ENCODE results near the gene EYA2. TPM values are rescaled to one million over a fixed set of nuclear protein-coding genes. Genes with fewer than 3 reads are reported as not detected.
A peak's percentile ranks its signal among the peaks of the same experiment; 100 is the strongest.

The EYA2 gene
- total RNA-seq, 2 experiments from 2014 or later: not detected

DNA sequence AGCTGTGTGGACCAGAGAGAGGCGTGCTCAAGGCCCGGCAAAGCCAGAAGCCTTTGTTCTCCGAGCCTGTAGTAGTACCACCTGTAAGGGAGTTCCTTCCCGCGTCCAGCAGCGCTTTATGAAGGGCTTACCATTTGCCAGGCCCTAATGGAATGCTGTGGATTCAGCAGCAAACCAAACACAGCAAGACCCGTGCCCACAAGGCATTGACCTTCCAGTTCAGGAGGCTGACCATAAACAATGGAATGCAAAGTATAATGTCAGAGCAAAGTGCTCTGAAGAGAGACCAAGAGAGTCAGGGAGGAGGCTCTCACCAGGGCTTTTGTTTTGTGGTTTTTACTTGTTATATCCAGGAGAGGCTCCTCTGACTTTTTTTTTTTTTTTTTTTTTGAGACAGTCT lies 252.0 kb downstream of the EYA2 start:
- Mint-ChIP-seq H3K27me3 (ENCODE audit: low read depth) (peaks cover 2% of the 10 kb centered on the region), H3K27ac (no peak overlapping the region), H3K9me3 (ENCODE audit: insufficient read depth) (no peaks in the 10 kb centered on the region), H3K4me3 (no peak overlapping the region), H3K4me1 (ENCODE audit: low read depth) (peaks cover 3% of the 10 kb centered on the region), H3K36me3 (ENCODE audit: low read depth) (no peaks in the 10 kb centered on the region)
- CTCF ChIA-PET: no interaction called here
- POLR2A ChIA-PET: no interaction called here
- DNase-seq (no peak), ATAC-seq (no peak)

DNA sequence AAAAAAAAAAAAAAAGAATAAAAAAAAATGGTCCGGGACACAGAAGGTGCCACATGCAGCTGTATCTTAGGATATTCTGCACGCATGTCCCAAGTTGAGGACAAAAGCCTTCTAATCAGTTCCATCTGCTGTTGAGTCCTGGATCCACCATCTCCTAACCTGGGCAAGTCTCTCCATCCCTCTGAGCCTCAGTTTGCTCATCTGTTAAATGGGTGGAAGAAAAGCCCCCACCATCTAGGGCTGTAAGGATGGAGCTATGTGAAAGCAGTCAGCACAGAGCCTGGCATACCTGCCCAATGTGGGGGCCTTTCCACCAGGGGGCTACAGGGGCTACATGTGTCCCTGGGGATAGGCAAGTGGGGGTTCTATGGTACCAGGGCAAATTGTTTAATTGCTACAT lies 253.4 kb downstream of the EYA2 start:
- no peak overlapping the region for H3K4me3 Mint-ChIP-seq
- H3K27ac Mint-ChIP-seq: no peak overlapping the region
- no peaks in the 10 kb centered on the region for H3K9me3 Mint-ChIP-seq (ENCODE audit: insufficient read depth)
- peaks cover 3% of the 10 kb centered on the region for H3K4me1 Mint-ChIP-seq (ENCODE audit: low read depth)
- no peak for DNase-seq
- H3K27me3 Mint-ChIP-seq (ENCODE audit: low read depth): peaks cover 2% of the 10 kb centered on the region
- ChIA-PET CTCF (no interaction called here), POLR2A (no interaction called here)
- ATAC-seq: no peak
- H3K36me3 Mint-ChIP-seq (ENCODE audit: low read depth): no peaks in the 10 kb centered on the region

DNA sequence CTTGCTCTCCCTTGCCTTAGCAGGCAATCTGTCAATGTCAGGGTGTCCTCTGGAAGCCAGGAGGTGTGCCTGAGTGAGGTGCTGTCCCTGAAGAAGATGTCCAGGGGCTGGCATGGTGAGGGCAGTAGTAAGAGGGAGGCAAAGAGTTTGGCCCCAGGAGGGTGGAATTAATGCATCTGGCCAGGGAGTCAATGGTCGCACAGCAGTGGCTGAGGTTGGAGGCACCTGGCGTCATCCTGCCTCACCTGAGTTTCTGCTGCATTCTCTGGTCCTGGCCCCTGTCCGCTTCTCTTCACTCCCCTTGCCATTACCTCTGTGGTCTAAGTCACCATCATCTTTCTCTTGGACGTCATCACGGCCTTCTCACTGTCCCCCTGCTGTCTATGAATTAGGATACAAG lies 255.3 kb downstream of the EYA2 start:
- no peak for DNase-seq
- CTCF ChIA-PET: interaction anchor here (0.7 kb wide), 1 partner anchor 31 kb away, joined by 3 read pairs; no protein-coding TSS in a partner anchor
- POLR2A ChIA-PET: interaction anchor here (0.6 kb wide), 1 partner anchor 13 kb away, joined by 3 read pairs; no protein-coding TSS in a partner anchor
- ATAC-seq: no peak
- Mint-ChIP-seq H3K36me3 (ENCODE audit: low read depth) (no peaks in the 10 kb centered on the region), H3K4me3 (no peak overlapping the region), H3K4me1 (ENCODE audit: low read depth) (peaks cover 3% of the 10 kb centered on the region), H3K27me3 (ENCODE audit: low read depth) (no peaks in the 10 kb centered on the region), H3K9me3 (ENCODE audit: insufficient read depth) (no peaks in the 10 kb centered on the region), H3K27ac (no peak overlapping the region)

DNA sequence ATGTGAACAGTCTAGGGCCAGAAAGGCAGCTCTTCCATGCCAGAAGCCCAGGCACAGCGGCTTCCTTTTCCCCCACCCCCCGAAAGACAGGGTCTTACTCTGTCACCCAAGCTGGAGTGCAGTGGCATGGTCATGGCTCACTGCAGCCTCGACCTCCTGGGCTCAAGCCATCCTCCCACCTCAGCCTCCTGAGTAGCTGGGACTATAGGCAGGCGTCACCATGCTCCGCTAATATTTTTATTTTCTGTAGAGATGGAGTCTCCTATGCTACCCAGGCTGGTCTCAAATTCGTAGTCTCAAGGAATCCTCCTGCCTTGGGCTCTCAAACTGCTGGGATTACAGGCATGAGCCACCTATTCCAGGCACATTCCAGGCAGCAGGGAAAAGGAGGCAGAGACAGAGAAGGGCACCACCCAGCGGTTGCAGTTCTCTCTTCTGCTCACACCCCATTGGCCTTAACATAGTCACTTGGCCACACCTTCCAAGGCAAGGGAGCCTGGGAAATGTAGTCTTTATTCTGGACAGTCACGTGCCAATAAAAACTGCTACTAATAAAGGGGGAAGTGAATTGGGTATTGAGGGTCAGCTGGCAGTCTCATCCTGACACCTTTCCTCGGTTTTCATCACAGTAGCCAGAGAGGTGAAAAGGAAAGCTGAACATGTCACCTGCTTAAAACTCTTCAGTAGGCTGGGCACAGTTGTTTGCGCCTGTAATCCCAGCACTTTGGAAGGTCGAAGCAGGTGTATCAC lies 255.9 kb downstream of the EYA2 start:
- POLR2A ChIA-PET: interaction anchor here (0.6 kb wide), 1 partner anchor 14 kb away, joined by 3 read pairs; no protein-coding TSS in a partner anchor
- H3K27ac Mint-ChIP-seq: no peak overlapping the region
- ATAC-seq (peak; percentile 60), DNase-seq (peak; percentile 30)
- CTCF ChIA-PET: interaction anchor here (0.7 kb wide), 1 partner anchor 30 kb away, joined by 3 read pairs; no protein-coding TSS in a partner anchor
- no peaks in the 10 kb centered on the region for H3K36me3 Mint-ChIP-seq (ENCODE audit: low read depth)
- no peaks in the 10 kb centered on the region for H3K27me3 Mint-ChIP-seq (ENCODE audit: low read depth)
- H3K9me3 Mint-ChIP-seq (ENCODE audit: insufficient read depth): no peaks in the 10 kb centered on the region
- H3K4me3 Mint-ChIP-seq: no peak overlapping the region
- peaks cover 3% of the 10 kb centered on the region for H3K4me1 Mint-ChIP-seq (ENCODE audit: low read depth)

DNA sequence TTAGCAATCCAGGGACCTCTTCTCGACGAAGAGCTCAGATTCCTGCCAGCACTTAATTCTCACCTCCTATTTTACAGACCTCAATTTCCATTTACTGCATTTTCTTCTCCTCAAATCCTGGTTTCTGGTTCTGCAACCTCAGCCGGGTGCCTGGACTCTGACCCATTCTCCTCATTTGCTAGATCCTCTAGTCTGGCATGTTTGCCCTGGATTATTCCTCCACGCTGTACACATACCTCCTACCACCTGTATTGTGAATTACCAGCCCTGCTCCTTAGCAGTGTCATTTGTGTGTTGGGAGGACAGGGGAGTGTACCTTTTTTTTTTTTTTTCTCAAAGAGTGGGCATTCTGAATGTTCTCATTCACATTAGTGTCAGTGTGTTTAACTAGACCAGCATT lies 257.4 kb downstream of the EYA2 start:
- Mint-ChIP-seq H3K4me1 (ENCODE audit: low read depth) (peaks cover 3% of the 10 kb centered on the region), H3K4me3 (no peak overlapping the region), H3K9me3 (ENCODE audit: insufficient read depth) (no peaks in the 10 kb centered on the region), H3K27me3 (ENCODE audit: low read depth) (no peaks in the 10 kb centered on the region), H3K36me3 (ENCODE audit: low read depth) (no peaks in the 10 kb centered on the region), H3K27ac (no peak overlapping the region)
- ATAC-seq (no peak), DNase-seq (no peak)
- ChIA-PET POLR2A (no interaction called here), CTCF (no interaction called here)

DNA sequence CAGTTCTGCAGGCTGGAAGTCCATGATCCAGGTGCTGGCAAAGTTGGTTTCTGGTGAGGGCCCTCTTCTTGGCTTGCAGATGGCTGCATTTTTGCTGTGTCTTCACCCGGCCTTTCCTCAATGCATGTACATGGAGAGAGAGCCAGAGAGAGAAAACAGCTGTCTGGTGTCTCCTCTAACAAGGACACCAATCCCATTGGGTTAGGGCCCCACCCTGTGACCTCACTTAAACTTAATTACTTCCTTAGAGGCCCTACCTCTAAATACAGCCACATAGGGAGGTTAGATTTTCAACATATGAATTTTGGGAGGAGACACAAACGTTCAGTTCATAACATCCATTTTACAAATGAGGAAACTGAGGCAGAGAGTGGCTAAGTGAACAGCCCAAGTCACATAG lies 259.4 kb downstream of the EYA2 start:
- DNase-seq (no peak), ATAC-seq (no peak)
- Mint-ChIP-seq H3K9me3 (ENCODE audit: insufficient read depth) (no peaks in the 10 kb centered on the region), H3K4me1 (ENCODE audit: low read depth) (no peaks in the 10 kb centered on the region), H3K27me3 (ENCODE audit: low read depth) (peaks cover 8% of the 10 kb centered on the region), H3K27ac (no peak overlapping the region), H3K36me3 (ENCODE audit: low read depth) (no peaks in the 10 kb centered on the region), H3K4me3 (no peak overlapping the region)
- ChIA-PET POLR2A (no interaction called here), CTCF (no interaction called here)

DNA sequence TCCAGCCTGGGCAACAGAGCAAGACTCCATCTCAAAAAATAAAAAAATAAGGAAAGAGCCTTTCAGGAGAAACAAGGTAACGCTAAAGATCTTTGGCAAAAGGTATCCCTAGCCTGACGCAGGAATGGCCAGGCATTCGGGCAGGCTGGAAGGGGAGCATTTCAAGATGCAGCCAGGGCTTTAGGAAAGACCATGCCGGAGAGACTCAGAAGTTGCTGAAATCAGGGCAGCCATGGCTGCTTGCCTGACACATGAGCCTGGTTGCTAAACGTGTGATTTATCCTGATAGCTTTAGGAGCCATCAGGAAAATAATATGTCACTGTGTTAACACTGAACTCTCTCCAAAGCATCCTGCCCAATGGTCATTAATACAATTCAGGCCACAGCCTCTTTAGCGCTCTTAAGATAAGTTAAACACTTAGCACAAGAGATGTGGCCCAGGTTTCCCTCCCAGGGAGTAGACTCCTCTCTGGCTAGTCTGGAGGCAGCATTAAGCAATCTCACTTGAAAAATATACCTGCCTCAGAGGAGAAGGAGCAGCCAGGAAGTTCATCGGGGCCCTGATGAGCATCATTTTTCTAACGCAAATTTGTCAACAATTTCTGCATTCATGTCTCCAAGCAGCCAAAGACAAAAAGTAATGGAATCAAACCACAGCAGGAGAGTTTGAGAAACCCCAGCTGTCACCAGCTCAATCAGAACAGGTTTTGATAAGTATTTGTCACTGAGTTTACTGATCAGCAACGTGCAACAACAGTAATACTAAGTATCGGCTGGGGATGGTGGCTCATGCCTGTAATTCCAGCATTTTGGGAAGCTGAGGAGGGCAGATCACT lies 261.9 kb downstream of the EYA2 start:
- DNase-seq (no peak), ATAC-seq (no peak)
- POLR2A ChIA-PET: no interaction called here
- Mint-ChIP-seq H3K27me3 (ENCODE audit: low read depth) (peaks cover 8% of the 10 kb centered on the region), H3K9me3 (ENCODE audit: insufficient read depth) (no peaks in the 10 kb centered on the region), H3K4me1 (ENCODE audit: low read depth) (no peaks in the 10 kb centered on the region), H3K36me3 (ENCODE audit: low read depth) (no peaks in the 10 kb centered on the region), H3K4me3 (no peak overlapping the region), H3K27ac (no peak overlapping the region)
- CTCF ChIA-PET: no interaction called here

DNA sequence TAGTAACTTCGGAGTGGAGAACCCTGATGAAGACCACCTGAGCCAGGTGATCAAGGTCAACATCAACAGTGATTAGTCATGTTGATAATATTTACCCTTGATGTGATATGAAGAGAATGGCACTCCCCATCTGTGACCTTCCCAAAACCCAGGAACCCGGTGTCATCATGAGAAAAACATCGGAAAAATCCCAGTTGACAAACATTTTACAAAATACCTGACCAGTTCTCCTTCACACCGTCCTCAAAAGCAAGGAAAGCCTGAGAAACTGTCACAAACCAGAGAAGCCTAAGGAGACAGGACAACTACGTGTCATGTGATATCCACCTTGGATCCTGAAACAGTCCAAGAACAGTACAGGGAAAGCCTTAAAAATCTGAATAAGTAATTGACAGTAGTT lies 264.5 kb downstream of the EYA2 start:
- H3K36me3 Mint-ChIP-seq (ENCODE audit: low read depth): no peaks in the 10 kb centered on the region
- ChIA-PET POLR2A (no interaction called here), CTCF (no interaction called here)
- peaks cover 8% of the 10 kb centered on the region for H3K27me3 Mint-ChIP-seq (ENCODE audit: low read depth)
- H3K4me1 Mint-ChIP-seq (ENCODE audit: low read depth): no peaks in the 10 kb centered on the region
- H3K27ac Mint-ChIP-seq: no peak overlapping the region
- no peak overlapping the region for H3K4me3 Mint-ChIP-seq
- DNase-seq (no peak), ATAC-seq (no peak)
- H3K9me3 Mint-ChIP-seq (ENCODE audit: insufficient read depth): no peaks in the 10 kb centered on the region

DNA sequence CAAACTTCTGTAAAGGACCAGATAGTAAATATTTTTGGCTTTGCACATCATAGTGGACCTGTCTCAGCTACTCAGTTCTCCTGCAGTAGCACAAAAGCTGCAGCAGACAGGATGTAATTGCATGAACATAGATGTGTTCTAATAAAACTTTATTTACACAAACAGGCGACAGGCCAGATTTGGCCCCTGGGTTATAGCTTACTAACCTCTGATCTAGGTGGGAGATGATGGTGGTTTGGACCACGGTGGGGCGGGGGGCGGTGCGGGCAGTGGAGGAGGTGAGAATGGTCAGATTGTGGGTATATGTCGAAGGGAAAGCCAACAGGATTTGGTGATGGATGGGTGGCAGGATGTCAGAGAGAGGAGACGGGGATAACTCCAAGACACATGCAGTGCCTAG lies 265.6 kb downstream of the EYA2 start:
- POLR2A ChIA-PET: interaction anchor here (0.9 kb wide), 1 partner anchor 20 kb away, joined by 3 read pairs; no protein-coding TSS in a partner anchor
- CTCF ChIA-PET: no interaction called here
- H3K36me3 Mint-ChIP-seq (ENCODE audit: low read depth): no peaks in the 10 kb centered on the region

DNA sequence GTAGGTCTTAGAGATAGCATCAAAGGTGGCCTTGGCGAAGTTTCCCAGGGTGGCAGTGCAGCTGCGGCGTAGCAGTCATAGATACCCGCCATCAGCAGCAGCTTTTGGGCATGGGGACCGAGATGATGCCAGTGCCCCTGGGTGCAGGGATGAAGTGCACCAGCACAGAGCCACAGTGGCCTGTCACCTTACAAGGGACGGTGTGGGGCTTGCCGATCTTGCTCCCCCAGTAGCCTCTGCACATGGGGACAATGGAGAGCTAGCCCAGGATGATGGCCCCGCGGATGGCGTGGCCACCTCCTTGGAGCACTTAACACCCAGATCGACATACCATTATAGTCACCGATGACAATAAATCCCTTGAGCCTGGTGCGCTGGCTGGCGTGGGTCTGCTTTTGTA lies 266.3 kb downstream of the EYA2 start:
- Mint-ChIP-seq H3K27ac (no peak overlapping the region), H3K4me3 (no peak overlapping the region), H3K4me1 (ENCODE audit: low read depth) (no peaks in the 10 kb centered on the region), H3K36me3 (ENCODE audit: low read depth) (no peaks in the 10 kb centered on the region), H3K27me3 (ENCODE audit: low read depth) (peaks cover 8% of the 10 kb centered on the region), H3K9me3 (ENCODE audit: insufficient read depth) (no peaks in the 10 kb centered on the region)
- DNase-seq (no peak), ATAC-seq (no peak)
- ChIA-PET POLR2A (interaction anchor here (0.9 kb wide), 1 partner anchor 19 kb away, joined by 3 read pairs; no protein-coding TSS in a partner anchor), CTCF (no interaction called here)

More for the DNA sequence above, 265.6 kb downstream of the EYA2 start:
- DNase-seq (no peak), ATAC-seq (no peak)
- Mint-ChIP-seq H3K4me3 (no peak overlapping the region), H3K27ac (no peak overlapping the region), H3K9me3 (ENCODE audit: insufficient read depth) (no peaks in the 10 kb centered on the region), H3K27me3 (ENCODE audit: low read depth) (peaks cover 8% of the 10 kb centered on the region), H3K4me1 (ENCODE audit: low read depth) (no peaks in the 10 kb centered on the region)

DNA sequence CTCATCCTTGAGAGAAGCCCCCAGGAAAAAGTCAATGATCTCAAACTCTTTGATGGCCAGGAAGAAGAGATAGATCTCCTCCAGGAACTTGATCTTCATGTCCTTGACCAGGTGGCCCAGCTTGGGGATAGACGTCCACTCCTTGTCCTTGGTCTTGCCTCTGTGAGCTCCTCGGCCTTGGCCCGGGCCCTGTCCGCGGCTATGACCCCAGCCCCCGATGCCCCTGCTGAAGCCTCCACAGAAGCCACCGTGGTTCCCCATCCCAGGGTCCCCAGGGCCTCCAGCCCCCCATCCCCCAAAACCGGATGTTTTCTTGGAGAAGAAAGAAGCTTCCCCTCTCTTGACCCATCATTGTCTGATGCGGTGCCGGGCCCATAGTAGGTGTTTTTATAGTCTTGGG lies 266.8 kb downstream of the EYA2 start:
- H3K4me1 Mint-ChIP-seq (ENCODE audit: low read depth): no peaks in the 10 kb centered on the region
- H3K36me3 Mint-ChIP-seq (ENCODE audit: low read depth): no peaks in the 10 kb centered on the region
- H3K9me3 Mint-ChIP-seq (ENCODE audit: insufficient read depth): no peaks in the 10 kb centered on the region
- ATAC-seq (no peak), DNase-seq (no peak)
- CTCF ChIA-PET: no interaction called here
- H3K27me3 Mint-ChIP-seq (ENCODE audit: low read depth): peaks cover 8% of the 10 kb centered on the region
- H3K4me3 Mint-ChIP-seq: no peak overlapping the region
- H3K27ac Mint-ChIP-seq: no peak overlapping the region
- POLR2A ChIA-PET: interaction anchor here (0.9 kb wide), 1 partner anchor 19 kb away, joined by 3 read pairs; no protein-coding TSS in a partner anchor

DNA sequence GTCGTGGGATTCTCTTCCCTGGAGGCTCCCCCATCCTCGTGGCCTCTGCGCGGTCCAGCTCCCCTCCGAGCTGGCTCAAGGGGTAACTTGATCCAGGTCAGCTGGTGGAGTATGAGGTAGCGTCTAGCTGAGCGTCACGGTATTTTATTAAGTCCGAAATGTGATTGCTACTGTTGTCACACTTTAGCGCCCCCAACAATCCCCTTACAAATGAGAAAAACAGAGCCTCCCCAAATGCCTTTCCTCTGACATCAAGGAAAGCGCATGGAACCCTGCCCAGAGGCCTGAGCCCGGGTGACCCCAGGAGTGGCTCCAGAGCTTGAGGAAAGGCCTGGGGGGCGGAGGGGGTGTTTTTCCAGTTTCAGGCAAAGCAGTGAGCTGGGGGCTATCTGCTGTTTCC lies 269.5 kb downstream of the EYA2 start:
- ATAC-seq: no peak
- CTCF ChIA-PET: no interaction called here

More for the DNA sequence above, 269.5 kb downstream of the EYA2 start:
- Mint-ChIP-seq H3K27me3 (ENCODE audit: low read depth) (peaks cover 4% of the 10 kb centered on the region), H3K36me3 (ENCODE audit: low read depth) (no peaks in the 10 kb centered on the region), H3K4me1 (ENCODE audit: low read depth) (no peaks in the 10 kb centered on the region), H3K4me3 (no peak overlapping the region), H3K27ac (no peak overlapping the region), H3K9me3 (ENCODE audit: insufficient read depth) (no peaks in the 10 kb centered on the region)
- DNase-seq: no peak
- POLR2A ChIA-PET: no interaction called here

Measured in activated CD8-positive, alpha-beta T cell treated with anti-CD3 and anti-CD28 coated beads, Interleukin-2, amount 10 ng/mL, durations not matched to agents 7 days and 5 days (primary cell).